HG03103 (cell line): ENCODE data around the gene PGAM1.
A peak's percentile ranks its signal among the peaks of the same experiment; 100 is the strongest.
"Not testable (repeated sequence)": the region's sequence is repeated elsewhere in the genome, so short reads cannot be mapped to it uniquely, and the experiment has no call there.

Experiments
- ATAC-seq: cut with Tn5 transposase; IDR thresholded peaks from one replicate; pipeline ENCODE4 v1.9.1; 2021; ENCODE audit warnings: low read depth; ENCODE audit not compliant: unreplicated experiment

PGAM1 gene

GRCh38 chr10:97407211-97407951 is 18.6 kb upstream of the PGAM1 start:
- ATAC-seq: peak; percentile 76

GRCh38 chr10:97407952-97408248 is 18.1 kb upstream of the PGAM1 start:
- no peak for ATAC-seq

- no peak for ATAC-seq
Observed at GRCh38 chr10:97408496-97408992, 17.4 kb upstream of the PGAM1 start.

GRCh38 chr10:97411406-97411805 is 14.6 kb upstream of the PGAM1 start:
- ATAC-seq: no peak

- ATAC-seq: no peak
Observed at GRCh38 chr10:97412891-97413304, 13.1 kb upstream of the PGAM1 start.

GRCh38 chr10:97416565-97416964 is 9.4 kb upstream of the PGAM1 start:
- no peak for ATAC-seq

- ATAC-seq: not testable (repeated sequence)
Observed at GRCh38 chr10:97423757-97424098, 2.3 kb upstream of the PGAM1 start.

GRCh38 chr10:97426776-97427570 is 982 bp downstream of the PGAM1 start:
- ATAC-seq: no peak

- ATAC-seq: no peak
Observed at GRCh38 chr10:97427571-97428179, 1.7 kb downstream of the PGAM1 start.

- ATAC-seq: no peak
Observed at GRCh38 chr10:97428572-97428981, 2.6 kb downstream of the PGAM1 start.

- ATAC-seq: no peak
Observed at GRCh38 chr10:97434055-97434454, 8.1 kb downstream of the PGAM1 start.

GRCh38 chr10:97434557-97434956 is 8.6 kb downstream of the PGAM1 start:
- no peak for ATAC-seq

- no peak for ATAC-seq
Observed at GRCh38 chr10:97435211-97435610, 9.2 kb downstream of the PGAM1 start.

GRCh38 chr10:97442277-97442676 is 16.3 kb downstream of the PGAM1 start:
- ATAC-seq: no peak

- no peak for ATAC-seq
Observed at GRCh38 chr10:97444212-97444611, 18.2 kb downstream of the PGAM1 start.

GRCh38 chr10:97445357-97445721 is 19.3 kb downstream of the PGAM1 start:
- ATAC-seq: no peak

GRCh38 chr10:97445722-97446639 is 20.0 kb downstream of the PGAM1 start, which contains the start of the genes EXOSC1 and ZDHHC16:
Gene EXOSC1, minus strand, starts transcription at chr10:97446006. Its CDS starts 21 bp downstream, at chr10:97445985.
Gene ZDHHC16, plus strand, starts transcription at chr10:97446175. Its CDS starts 5,501 bp downstream, at chr10:97451676.
- ATAC-seq: peak; percentile 87

GRCh38 chr10:97450828-97451227 is 24.8 kb downstream of the PGAM1 start:
- ATAC-seq: no peak

GRCh38 chr10:97451605-97452004 is 25.6 kb downstream of the PGAM1 start:
- no peak for ATAC-seq

GRCh38 chr10:97452352-97452751 is 26.4 kb downstream of the PGAM1 start:
- no peak for ATAC-seq
